GM15510 (cell line): ENCODE results near the gene PTGR1.
A peak's percentile ranks its signal among the peaks of the same experiment; 100 is the strongest.

ENCODE experiments used
- POLR2A ChIP-seq: IDR thresholded peaks from 3 replicates; pipeline ENCODE4 v1.6.1; 2011; ENCODE audit warnings: borderline replicate concordance; ENCODE audit not compliant: insufficient read length; ENCODE audit errors: extremely low read depth

PTGR1 gene

GRCh38 chr9:111599092-111599954 is at the start of gene PTGR1:
Gene PTGR1, minus strand, starts transcription at chr9:111599647. Its CDS starts 2,225 bp downstream, at chr9:111597422.
- no peak for TF ChIP-seq POLR2A

GRCh38 chr9:111649016-111649415 is 49.6 kb upstream of the PTGR1 start:
- TF ChIP-seq POLR2A: no peak

GRCh38 chr9:111648066-111648465 is 48.6 kb upstream of the PTGR1 start:
- TF ChIP-seq POLR2A: no peak

DNA sequence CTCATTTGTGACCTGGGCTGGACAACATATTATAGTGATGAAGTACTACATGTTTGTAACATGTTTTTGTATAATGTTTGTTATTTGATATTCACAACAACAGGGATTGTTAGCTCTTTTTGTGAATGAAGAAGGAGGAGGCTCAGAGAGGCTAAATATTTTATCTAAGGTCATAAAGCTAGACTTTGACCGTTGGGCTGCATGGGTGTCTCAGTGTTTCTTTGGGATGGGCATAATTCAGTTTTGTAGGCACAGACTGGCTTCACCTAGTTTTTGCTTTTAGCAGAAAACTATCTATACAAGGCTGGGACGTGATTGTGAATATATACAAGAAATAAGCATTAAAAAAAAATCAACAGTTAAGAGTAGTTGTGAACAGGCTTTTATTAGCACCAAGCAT is 47.0 kb upstream of the PTGR1 start:
- TF ChIP-seq POLR2A: no peak

GRCh38 chr9:111645806-111646205 is 46.4 kb upstream of the PTGR1 start:
- no peak for TF ChIP-seq POLR2A

DNA sequence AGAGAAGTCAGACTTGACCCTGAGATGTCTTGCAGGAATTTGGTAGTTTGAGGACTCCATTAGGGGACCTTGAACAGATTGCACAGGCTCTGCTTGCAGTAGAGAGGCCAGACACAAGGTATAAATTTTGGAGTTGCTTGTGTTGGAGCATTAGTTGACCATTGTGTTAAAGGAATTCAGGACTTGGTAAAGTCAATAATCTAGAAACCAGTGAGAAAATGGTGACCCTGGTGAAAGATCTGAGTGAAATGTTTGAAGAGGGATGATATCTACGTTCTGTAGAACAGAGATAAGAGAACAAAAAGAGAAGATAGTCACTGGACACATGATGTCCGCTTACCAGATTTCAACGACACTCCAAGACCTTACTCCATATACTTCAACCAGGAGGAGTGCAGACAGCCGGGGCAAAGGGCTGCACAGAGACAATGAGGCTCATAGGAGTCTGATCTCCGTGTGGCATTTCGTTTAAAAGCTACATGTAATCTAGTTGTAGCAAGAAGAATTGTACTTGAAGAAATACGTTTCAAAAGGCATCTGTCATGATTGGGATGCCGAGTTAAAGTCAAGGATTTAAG is 44.8 kb upstream of the PTGR1 start:
- TF ChIP-seq POLR2A: no peak

DNA sequence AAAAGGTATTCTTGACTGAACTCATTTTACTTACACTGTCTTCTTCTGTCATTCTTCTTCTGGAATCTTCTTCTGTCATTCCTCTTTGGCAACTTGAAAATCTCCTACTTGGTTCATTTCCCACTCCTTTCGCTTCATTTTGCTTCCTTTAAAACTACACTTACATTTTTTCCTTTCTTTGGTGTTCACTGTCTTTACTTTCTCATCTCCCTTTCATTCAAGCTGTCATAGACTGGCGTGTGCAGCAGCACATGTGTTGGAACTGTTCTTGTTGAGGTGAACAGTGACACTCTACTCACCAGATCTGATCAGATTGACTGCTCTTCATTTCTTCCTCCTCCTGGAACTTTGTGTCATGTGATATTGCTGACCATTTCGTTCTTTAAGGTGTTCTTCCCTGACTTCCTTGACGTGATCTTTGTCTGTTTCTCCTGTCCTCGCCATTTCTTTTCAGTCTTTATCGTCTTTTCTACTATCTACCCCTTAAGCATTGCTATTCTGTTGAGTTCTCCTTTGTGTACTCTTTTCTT is 38.0 kb upstream of the PTGR1 start:
- TF ChIP-seq POLR2A: no peak

GRCh38 chr9:111634860-111635259 is 35.4 kb upstream of the PTGR1 start:
- TF ChIP-seq POLR2A: no peak

DNA sequence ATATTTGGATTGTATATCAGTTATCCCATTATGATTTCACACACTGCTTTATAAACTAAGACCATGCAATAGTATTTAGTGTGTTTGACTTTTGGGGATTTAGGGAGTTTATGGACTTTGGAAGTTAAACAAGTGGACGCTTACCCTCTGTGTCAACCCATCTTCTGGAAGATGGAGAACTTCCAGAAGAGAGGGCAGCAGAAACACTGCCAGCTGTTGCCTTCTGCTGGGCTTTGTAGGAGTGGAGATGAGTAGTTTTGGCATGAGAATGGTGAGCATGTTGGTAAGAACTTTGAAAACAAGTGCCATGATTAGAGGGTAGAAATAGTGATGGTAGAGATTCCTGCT is 33.9 kb upstream of the PTGR1 start:
- no peak for TF ChIP-seq POLR2A

DNA sequence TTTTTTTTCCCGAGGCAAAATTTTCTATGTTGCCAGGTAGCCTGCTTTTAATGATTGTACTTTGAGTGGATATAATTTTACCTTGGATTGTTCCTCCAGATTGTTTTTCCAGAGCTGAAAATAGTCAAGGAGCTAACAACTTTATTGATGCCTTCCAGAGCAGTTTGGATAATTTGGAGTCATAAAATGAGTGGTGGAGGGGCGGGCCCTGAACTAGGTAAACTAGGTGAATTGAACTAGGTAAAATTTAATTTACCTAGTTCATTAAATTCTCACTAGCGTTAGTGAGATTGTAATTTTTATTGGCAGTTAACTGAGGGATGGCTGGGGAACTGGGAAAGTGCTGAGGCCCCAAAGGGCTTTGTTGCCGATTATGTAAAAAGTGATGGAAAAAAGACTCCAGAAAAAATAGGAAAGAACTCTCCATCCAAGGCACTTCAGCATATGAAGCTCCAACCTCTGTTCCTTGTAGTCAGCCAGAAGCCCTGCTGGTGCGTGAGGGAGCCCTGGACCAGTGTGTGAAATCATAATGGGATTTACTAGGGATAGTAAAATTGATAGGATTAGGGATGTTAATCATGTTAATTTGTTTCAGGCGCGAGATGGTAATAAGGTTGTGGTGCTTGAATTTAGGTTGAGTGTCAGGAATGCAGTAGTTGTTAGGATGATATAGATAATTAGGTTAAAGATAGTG is 33.4 kb upstream of the PTGR1 start:
- TF ChIP-seq POLR2A: no peak

GRCh38 chr9:111632060-111632459 is 32.6 kb upstream of the PTGR1 start:
- TF ChIP-seq POLR2A: no peak

DNA sequence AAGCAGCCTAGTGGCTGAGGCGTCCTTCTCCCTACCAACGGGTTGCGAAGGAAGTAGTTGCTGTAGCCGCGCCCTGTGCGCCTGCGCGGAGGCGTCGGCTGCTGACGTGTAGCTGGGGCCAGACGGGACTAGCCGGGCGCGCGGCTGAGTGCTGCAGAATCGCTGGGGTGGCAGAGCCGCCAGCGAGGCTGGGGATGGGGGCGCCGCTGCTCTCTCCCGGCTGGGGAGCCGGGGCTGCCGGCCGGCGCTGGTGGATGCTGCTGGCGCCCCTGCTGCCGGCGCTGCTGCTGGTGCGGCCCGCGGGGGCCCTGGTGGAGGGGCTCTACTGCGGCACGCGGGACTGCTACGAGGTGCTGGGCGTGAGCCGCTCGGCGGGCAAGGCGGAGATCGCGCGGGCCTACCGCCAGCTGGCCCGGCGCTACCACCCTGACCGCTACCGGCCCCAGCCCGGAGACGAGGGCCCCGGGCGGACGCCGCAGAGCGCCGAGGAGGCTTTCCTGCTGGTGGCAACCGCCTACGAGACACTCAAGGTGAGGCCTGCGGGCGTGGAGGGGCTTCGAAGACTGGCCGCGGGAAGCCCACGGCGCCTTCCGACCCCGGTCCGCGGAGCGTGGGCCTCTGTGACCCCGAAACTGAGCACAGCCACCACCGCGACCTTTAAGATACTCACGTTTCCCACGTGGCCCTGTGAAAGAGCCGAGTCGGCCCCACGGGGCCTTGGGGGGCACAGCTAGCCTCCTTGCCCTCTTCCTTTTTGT is 31.9 kb upstream of the PTGR1 start, which contains the start of gene DNAJC25:
Gene DNAJC25 (plus strand): TSS at position 121 of the 758 bp plus-strand sequence. CDS start 74 bp downstream, at position 195.
- TF ChIP-seq POLR2A: peak; percentile 100

DNA sequence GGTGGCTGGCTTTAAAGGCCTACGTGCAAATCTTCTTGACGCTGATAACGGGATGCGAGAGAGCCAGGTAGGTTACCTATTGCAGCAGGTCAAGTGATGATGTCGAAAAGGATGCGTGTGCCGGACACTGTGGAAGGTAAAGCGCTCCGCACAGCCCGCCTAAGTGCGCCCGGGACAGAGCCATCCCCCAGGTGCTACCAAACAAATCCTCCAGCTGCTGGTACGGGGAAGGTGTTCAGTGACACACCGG is 31.4 kb upstream of the PTGR1 start:
- no peak for TF ChIP-seq POLR2A

DNA sequence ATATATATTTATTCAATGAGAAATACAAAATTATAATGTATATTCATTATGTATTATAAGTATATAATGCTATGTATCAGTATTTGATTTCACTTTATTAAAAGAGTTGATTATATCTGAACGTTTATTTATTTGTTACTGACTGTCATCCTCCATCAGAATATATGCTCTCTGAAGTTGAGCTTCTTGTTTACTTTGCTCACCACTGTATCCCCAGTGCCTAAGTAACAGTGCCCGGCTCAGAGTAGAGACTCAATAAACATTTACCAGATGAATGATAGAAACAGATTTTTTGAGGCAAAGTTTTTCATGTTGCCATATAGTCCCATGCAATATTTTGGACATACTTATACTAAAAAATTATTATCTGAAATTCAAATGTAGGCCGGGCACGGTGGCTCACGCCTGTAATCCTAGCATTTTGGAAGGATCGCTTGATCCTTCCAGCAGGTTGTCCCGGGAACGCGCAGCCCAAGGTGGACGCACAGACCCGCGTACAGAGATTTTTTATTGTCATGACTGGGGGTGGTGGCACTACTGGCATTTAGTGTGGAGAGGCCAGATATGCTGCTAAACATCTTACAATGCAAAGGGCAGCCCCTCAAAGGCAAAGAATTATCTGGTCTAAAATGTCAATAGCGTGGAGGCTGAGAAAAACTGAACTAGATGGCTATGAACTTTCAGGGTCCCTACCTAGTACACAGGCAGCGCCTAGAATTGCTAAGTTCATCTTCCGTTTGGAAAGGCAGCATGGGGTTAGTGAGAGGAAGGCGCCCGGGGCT is 30.9 kb upstream of the PTGR1 start:
- TF ChIP-seq POLR2A: no peak
